HG03460 (cell line): ENCODE data around the gene PRKN.
"Not testable (repeated sequence)": the region's sequence is repeated elsewhere in the genome, so short reads cannot be mapped to it uniquely, and the experiment has no call there.

Source experiments
- ATAC-seq: cut with Tn5 transposase; IDR thresholded peaks from one replicate; pipeline ENCODE4 v1.9.1; 2021; ENCODE audit not compliant: unreplicated experiment

PRKN gene

DNA sequence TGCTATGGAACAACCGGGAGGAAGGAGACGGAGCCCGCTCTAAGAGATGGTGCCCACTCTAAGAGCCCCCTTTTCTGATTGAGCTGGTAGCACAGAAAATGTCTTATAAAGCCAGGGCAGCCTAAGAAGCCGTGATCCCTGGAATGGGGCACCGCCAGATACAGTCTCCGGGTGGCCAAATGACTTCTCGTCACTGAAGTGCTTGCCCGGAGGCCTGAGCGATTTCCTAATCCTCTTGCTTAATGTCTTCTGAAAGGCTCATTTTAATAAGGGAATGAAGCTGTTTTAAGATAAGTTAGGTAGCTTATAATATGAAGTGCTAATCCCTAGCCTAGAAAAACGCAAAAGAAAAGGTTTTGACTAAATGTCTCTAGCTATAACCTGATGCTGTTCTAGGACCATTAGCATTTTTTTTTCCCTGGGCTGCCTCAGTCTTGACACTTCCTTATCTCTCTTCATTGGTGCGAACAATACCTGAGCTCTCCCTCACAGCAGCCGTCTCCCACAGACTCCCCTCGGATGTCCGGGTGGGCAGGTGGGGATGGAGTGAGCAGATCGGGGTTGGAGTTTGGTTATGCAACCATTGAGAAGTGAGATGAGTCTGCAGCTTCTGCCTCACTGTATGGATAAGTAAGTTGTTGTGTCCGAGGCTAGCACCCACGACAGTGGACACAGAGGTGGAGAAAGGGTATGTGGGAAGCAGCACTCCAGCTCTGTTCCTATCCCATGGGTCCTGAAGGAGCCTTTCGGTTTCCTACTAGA, 894.3 kb downstream of the PRKN start:
- no peak for ATAC-seq

DNA sequence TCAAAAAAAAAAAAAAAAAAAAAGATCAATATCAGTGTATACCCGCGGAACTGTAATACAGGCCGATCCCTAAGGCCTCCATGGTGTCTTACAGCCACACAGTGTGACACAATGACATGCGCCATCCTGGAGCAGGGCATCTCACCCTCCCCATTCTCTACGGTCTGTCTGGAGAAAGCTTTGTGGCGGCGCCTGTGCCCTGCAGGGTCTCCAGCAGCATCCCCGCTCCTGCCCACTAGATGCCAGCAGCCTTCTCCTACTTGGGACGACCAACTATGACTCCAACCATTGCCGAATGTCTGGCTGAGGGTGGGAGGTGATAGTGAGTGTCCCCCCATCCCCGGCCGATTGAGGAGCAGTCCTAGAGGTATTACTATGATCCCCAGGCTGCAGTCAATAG, 894.9 kb downstream of the PRKN start:
- no peak for ATAC-seq

DNA sequence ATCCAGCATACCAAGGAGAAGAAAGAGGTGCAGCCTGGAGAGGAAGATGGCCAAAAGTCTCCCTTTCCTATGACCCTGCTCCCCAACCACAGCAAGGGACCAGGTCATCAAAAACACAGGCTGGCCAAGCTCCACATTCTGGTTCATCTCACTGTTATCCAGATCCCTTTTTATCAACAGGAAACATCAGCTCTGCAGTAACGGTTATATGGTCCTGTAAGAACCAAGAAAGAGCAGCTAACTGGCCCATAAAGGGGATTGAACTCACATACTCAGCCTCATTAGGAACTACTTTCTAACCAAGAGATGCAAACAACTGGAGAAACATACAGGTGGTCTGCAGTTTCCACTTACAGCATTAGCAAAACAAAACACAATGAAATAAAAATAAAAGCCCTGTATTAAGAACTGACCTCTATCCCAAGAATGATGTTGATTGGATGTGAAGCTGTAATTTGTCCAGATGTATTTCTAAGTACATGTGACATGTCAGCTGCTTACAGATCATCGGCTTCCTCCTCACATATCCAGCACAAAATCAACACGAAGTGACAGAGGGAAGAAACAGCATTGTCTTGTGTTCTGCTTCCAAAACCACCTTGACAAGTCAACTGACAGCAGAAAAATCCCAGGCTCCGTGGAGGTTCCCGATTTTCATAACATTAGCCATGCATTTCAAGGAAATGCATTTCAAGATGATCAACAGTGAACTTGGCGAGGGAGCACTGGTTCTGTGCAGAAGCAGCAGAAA, 896.5 kb downstream of the PRKN start:
- ATAC-seq: no peak

DNA sequence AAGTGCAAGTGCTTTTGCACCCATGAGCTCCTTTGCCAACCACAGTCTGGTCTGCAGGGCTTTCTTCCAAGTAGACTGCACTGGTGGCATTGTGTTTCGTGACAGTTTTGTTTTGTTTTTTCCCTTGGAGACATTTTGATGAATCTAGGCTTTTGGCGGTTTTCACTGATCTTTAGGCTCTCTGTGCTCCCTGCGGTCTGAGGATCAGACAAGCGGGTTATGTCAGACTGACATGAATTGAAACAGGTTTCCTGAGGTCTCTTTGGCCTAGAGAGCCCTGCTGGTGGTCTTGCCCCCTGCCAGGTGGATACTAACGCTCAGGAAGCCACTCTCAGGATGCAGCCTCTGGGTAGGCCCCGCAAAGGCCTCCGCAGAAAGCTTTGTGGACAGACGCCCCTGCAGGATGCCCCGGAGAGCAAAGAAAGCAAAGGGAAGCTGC, 898.3 kb downstream of the PRKN start:
- ATAC-seq: no peak

DNA sequence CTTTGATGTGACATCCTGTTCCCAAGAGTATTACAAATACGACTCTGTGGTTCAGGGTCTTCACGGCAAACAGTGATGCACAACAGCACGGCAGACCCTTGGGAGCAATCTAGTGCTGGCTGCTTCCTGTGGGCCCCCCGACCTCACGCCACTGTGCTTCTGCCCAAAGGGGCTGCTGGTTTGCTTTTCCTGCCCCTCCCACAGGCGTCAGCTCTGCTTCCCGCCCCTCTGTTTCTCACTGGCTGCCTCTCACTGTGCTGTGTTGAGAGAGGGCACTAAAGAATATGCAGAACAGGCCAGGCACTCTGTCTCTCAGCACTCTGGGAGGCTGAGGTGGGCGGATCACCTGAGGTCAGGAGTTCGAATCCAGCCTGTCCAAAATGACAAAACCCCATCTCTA, 899.2 kb downstream of the PRKN start:
- no peak for ATAC-seq

DNA sequence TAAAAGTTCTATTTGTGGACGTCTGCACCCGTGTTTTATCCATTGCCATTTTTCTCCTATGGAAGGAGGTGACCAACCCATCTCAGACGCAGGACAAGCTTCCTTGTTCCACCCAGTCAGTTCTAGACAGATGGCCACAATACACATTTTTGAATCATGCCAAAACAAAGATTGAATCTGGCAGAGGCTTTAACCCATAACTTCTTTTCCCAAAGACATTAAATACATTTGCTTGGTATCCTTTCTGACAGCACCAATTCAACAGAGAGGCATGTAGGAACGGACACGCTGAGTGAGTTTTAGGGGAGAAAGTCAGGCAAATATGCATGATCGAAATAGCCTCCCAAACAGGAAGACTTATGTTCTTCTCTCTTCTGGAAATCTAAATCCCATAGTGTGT, 901.1 kb downstream of the PRKN start:
- no peak for ATAC-seq

DNA sequence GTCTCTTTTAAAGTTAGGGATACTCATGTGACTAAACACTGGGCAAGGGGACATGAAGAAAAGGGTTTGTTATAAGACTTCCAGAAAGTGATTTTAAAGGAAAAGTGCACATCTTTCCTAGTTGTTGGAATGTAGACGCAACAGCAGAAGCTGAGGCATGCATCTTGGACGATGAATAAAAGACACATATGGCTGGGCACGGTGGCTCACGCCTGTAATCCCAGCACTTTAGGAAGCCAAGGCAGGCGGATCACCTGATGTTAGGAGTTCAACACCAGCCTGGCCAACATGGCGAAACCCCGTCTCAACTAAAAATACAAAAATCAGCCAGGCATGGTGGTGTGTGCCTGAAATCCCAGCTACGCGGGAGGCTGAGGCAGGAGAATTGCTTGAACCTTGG, 905.4 kb downstream of the PRKN start:
- ATAC-seq: not testable (repeated sequence)

DNA sequence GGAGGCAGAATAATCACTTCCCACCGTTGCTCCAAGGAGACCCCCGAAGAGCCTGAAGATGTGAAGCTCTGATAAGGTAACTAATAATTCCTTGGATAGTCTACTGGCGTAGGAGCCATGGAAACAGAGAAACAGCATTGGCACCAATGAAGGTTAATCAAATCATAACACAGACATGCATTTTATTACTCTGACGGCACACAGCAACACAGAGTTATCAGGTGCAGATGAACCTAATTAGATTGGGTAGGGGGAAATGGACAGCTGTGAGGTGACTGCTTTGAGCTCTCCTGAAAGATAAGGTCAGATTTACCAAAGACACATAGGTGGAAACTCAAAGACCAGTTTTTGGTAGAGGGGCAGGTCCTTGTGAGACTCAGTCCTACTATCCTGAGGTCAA, 909.7 kb downstream of the PRKN start:
- no peak for ATAC-seq

DNA sequence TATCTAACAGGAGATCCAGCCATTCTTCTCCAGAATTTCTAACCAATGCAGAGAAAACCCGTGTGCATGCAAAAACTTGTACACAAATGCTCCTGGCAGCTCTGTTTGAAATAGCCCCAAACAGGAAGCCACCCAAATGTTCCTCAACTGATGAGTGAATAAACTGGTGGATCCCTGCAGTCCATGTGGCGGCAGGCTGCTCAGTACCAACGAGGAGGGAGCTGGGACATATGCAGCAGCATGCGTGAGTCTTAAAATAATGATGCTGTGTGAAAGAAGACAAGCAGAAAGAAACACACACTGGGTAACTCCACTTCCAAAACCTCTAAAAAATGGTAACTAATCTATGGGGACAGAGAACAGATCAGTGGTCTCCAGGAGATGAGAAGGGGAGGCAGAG, 911.6 kb downstream of the PRKN start:
- no peak for ATAC-seq

DNA sequence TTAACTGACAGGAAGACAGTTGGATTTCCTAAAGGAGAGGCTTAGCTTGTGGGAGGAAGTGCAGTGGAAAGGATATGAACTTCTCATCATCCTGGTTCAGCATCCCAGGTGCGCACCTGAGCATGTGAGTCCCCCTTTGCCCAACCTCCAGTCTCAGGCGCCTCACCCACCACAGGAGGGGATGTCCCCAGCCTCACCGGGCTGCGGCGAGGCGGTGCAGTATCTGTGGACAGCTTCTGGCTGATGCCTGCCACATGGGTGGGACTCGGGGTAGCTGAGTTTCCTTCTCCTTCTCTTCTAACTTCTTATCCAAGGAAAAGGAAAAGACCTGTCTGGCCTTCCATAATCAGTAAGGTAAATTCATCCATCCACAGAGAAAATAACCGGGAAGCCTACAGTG, 914.4 kb downstream of the PRKN start:
- ATAC-seq: no peak

DNA sequence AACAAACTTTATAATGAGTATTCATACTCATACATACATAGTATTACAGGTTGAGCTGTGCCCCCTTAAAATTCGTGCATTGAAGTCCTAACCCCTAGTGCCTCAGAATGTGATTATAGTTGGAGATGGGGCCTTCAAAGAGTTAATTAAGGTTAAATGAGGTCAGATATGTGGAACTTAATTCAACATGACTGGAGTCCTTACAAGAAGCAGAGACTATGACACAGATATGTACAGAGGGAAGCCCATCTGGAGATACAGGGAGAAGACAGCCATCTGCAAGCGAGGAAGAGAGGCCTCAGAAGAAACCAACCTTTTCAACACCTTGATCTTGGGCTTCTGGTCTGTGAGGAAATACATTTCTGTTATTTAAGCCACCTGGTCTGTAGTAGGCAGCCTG, 917.6 kb downstream of the PRKN start:
- ATAC-seq: no peak

DNA sequence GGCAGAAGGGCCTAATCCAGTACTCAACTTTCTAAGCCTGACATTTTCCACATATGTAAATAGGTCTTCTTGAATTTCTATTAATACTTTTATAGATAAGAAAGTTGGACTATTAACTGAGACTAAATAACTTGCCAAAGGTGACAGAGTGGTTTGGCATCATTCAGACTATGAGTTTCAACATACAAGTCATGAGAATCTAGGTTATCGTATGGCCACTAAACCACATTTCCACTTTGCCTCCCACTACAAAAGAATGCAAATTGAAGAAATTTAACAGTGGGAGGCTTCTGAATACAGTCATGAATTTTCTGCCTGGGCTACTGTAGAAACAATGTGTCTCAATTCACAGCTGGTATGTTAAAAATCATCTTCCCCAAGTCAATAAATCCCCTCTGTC, 922.7 kb downstream of the PRKN start:
- no peak for ATAC-seq

DNA sequence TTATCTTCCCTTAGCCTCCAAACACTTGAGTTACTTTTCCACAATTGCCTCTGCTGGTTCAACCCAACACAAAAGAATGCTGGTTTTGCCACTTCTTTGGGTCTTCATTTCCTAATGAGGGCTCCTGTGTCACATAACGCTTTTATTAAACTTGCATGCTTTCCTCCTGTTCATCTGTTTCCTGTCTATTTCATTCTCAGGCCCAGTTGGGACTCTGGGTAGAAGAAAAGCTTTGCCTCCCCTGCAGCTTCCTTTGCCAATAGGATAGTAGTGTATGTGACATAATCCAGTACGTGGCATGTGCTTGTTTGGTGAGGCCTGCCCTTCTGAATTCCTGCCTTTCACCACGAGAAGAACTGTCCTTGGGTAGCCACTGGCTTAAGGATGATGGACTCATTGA, 924.4 kb downstream of the PRKN start:
- ATAC-seq: no peak

DNA sequence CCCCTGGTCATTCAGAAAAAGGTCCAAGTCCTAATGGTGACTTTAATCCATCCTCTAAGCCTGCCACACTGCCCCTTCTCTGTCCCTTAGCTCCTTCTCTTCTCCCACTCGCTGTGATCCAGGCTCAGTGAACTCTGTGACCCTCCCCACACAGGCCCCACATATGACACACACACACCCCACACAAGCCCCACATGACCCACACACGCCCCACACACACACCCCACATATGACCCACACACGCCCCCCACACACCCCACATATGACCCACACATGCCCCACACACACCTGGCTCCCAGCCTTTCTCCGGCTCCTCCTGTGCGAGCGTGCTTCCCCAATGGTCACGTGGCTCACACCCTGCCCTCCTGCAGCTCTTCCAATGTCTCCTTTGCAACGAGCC, 925.3 kb downstream of the PRKN start:
- ATAC-seq: no peak

DNA sequence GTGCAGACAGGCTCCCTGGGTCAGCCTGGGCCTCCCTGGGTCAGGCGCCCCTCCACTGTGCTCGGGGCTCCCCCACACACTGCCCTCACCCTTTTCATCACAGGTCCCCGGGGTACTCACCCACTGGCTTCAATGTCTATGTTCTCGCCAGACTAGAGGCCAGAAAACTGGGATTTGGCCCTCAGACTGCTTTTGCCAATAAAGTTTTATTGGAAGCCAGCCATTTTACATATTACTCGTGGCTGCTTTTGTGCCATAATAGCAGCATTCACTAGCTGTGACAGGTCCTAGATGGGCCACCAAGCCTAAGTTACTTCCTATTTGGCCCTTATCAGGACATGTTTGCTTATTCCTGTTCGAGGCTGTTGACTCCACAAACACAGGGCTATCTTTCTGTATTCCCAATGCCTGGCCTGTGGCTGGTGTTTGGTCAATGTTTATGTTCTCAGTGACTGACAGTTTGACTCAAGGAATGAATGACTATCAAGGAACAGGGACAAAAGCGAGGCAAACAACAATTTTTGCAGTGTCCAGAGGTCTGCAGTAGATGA, 928.6 kb downstream of the PRKN start:
- no peak for ATAC-seq

DNA sequence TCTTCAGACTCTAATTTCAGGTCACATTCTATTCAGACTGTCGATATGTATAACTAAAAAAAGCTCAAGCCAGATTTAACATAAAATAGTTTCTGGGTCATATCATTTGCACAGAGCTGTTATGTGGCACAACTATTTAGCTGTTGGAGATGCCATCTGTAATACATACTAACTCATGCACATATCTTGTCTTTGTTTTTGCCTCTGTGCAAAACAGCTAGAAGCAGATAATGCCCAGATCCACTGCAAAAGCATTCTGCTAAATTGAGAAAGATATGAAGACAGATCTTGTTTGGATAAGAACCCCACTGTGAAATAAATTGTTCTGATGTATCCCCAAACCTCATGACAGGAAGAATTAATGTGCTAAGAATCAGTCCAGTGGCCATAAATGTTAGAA, 930.9 kb downstream of the PRKN start:
- ATAC-seq: no peak

DNA sequence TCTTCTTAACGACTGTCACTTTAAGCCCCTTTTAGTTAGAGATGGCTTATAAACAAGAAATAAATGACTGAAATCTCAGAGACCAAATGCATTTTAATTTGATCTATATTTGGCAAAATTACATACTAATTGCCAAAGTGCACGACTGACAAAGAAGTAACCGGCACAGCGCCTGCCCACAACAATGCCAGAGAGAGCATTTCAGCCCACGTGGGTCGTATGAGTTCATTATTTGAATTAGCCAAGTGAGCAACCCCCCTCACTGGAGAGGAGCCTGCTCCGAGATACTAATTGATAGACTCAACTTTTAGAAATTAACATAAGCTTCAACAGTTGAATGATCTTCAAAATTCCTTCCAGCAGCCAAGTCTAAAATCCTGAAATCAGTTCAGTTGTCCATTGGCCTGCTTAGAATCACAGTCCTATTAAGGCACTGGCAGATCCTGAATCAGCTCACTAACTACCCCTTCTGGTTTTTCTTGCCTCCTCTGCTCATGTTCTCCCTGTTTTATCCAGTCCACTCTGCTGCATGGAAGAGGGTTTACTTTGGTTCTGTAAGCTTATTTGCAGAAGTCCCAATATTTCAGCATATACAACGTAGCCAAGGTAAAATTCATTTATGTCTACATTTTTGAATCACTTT, 934.6 kb downstream of the PRKN start:
- no peak for ATAC-seq

DNA sequence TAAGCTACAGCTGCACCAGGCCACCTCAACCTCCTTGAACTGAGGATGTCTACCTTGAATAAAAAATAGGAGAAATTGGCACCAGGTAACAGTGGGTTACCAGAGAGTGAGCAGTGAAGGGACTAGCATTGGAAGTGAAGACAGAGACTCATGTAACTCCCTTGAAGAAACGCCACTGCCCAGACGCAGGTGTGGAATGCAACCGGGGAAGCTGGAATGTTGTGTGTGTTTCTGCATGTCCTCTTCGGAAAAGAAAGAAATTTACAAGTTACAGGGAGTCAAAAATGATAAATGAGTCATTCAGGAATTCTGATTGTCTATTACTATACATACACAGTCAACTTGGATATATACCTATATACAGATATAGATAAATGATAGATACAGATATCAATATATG, 939.0 kb downstream of the PRKN start:
- no peak for ATAC-seq

DNA sequence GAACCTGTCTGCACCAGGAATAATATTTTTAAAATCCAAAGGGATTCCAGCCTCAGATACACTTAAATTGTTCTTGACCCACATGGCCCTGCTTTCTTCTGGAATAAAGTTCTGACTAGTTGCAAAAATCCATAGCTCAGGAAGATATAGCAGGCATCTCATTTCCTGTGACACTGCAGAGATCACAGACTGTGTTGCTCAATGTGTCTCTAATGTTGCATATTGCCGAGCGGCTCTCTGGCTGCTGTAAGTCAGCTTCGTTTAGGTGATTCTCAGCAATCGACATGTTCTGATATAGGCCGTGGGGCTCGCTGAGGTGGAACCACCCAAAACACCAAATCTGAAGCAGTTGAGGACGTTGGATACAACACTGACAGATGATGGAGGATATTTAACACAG, 955.4 kb downstream of the PRKN start:
- no peak for ATAC-seq

DNA sequence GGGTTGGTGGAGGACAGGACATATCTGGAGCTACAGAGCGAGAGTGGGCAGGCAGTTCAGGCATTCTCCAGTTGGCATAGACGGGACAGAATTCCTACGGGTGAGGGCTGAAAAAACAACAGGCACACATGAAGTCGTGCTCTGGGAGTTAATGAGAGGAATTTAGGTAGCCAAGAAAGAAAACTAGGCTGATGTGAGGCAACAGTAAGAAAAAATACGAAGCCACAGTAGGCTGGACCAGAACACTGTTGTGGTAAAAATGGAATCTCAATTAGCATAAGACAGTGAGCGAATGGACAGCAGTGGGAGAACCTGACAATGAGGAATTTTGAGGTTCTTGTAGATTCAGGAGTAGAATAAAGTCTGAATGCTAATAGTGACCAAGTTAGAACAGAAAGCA, 965.6 kb downstream of the PRKN start:
- no peak for ATAC-seq

DNA sequence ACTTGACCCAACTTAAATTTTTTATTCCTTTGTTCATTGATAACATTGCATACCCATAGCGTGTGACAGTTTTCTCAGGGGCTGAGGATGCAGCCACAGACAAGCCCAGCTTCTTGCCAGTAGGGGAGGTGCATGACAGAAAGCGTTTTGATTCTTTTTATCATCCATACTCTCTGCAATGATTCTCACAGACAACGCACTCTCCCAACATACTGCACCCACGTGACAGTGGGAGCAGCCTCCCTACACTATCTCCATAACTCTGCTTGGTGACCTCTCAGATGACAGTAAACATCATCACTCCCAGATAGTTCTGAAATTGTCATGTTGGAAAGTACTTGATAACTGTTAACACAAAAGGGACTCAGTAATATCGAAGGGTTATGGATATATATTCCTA, 972.5 kb downstream of the PRKN start:
- no peak for ATAC-seq

DNA sequence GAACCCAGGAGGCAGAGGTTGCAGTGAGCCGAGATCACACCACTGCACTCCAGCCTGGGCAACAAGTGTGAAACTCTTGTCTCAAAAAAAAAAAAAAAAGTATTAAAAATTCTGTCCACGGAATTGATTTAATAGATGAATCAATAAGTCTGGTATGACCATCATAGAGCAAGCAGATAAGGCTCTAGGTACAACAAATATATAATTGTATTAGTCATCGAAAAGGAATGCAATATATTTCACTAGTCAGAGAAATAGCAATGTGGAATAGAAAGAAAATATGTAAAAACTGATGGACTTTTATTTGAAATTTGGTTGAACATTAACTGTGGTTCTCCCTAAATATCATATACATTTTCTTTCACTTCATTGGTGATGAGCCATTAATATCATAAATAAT, 976.9 kb downstream of the PRKN start:
- ATAC-seq: no peak
